ENCODE measurements around the gene PHTF1.
"Not testable (repeated sequence)": the region's sequence is repeated elsewhere in the genome, so short reads cannot be mapped to it uniquely, and the experiment has no call there.

DNA sequence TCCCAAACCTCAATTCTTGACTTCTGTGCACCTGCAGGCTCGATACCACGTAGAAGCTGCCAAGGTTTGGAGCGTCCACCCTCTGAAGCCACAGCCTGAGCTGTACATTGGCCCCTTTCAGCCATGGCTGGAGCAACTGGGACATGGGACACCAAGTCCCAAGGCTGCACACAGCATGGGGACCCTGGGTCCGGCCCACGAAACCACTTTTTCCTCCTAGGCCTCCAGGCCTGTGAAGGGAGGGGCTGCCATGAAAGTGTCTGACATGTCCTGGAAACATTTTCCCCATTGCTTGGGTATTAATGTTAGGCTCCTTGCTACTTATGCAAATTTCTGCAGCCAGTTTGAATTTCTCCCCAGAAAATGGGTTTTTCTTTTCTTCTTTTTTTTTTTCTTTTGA, 40.7 kb downstream of the PHTF1 start:
- not testable (repeated sequence) for TF ChIP-seq GLIS3, ZNF8, ISL1 (CRISPR knock-in tag; IDR thresholded peaks at IDR 0.05)
